SU-DHL-6 (cell line): Measurements from ENCODE around the gene EMC7.
"Not testable (repeated sequence)": the region's sequence is repeated elsewhere in the genome, so short reads cannot be mapped to it uniquely, and the experiment has no call there.

Experiments used
- H2AFZ ChIP-seq: fragments of 200-600 bp; sonication (generic); 2 replicates; pipeline ENCODE4 v1.6.1; 2014; ENCODE audit warnings: low read depth, mild to moderate bottlenecking, moderate library complexity, mixed read lengths, antibody characterized with exemption, low read length; ENCODE audit not compliant: severe bottlenecking
- H3F3A ChIP-seq: fragments of 200-600 bp; shearing (Covaris generic); 2 replicates; pipeline ENCODE4 v1.6.0; 2016; ENCODE audit warnings: antibody characterized with exemption, mild to moderate bottlenecking; ENCODE audit not compliant: insufficient read depth
- H3K27ac ChIP-seq: fragments of 200-600 bp; sonication (generic); 2 replicates; pipeline ENCODE4 v1.5.1; 2016; ENCODE audit warnings: low read depth, mild to moderate bottlenecking, low read length, moderate library complexity, mixed read lengths
- H3K27me3 ChIP-seq: fragments of 200-600 bp; sonication (generic), shearing (Covaris generic); 2 replicates; pipeline ENCODE4 v1.6.0; 2014; ENCODE audit warnings: mild to moderate bottlenecking, low read length
- H3K36me3 ChIP-seq: fragments of 200-600 bp; sonication (generic); 2 replicates; pipeline ENCODE4 v1.6.1; 2014; ENCODE audit warnings: mild to moderate bottlenecking, low read length, mixed read lengths
- H3K4me2 ChIP-seq: fragments of 300-600, 200-600 bp; shearing (Covaris generic), sonication (generic); 2 replicates; pipeline ENCODE4 v1.6.0; 2014; ENCODE audit warnings: low read length, low read depth, mild to moderate bottlenecking; ENCODE audit not compliant: poor library complexity, severe bottlenecking
- H3K4me3 ChIP-seq: fragments of 200-600 bp; sonication (generic); 2 replicates; pipeline ENCODE4 v1.5.1; 2014; ENCODE audit warnings: antibody characterized with exemption, low read length, mild to moderate bottlenecking, mixed read lengths; ENCODE audit not compliant: insufficient read depth, poor library complexity, severe bottlenecking
- H3K79me2 ChIP-seq: fragments of 200-600 bp; sonication (generic); 2 replicates; pipeline ENCODE4 v1.6.1; 2014; ENCODE audit warnings: mild to moderate bottlenecking, low read length, moderate library complexity; ENCODE audit not compliant: insufficient read depth
- H3K9ac ChIP-seq: fragments of 200-600 bp; sonication (generic); 2 replicates; pipeline ENCODE4 v1.7.0; 2014; ENCODE audit warnings: mild to moderate bottlenecking, low read length
- H3K9me2 ChIP-seq: fragments of 200-600 bp; sonication (generic); replicated peaks from 2 replicates; pipeline ENCODE4 v1.6.1; 2014; ENCODE audit warnings: low read length; ENCODE audit not compliant: insufficient read depth
- H3K9me3 ChIP-seq: fragments of 200-600 bp; sonication (generic); 2 replicates; pipeline ENCODE4 v1.6.1; 2014; ENCODE audit warnings: low read length, mixed read lengths; ENCODE audit not compliant: insufficient read depth
- H4K20me1 ChIP-seq: fragments of 200-600 bp; sonication (generic); 2 replicates; pipeline ENCODE4 v1.6.1; 2014; ENCODE audit warnings: low read depth, mild to moderate bottlenecking, antibody characterized with exemption, low read length, moderate library complexity, mixed read lengths
- EZH2phosphoT487 ChIP-seq: fragments of 200-600 bp; sonication (generic), shearing (Covaris generic); conservative IDR thresholded peaks from 2 replicates; pipeline ENCODE4 v1.6.1; 2018; ENCODE audit warnings: mild to moderate bottlenecking, antibody characterized with exemption, low read length, moderate library complexity, mixed read lengths
- TF ChIP-seq, protein P1 (sequence below): fragments of 200-600 bp; sonication (generic); IDR thresholded peaks from one replicate; pipeline ENCODE4 v1.5.1; 2017; ENCODE audit warnings: antibody characterized with exemption, mild to moderate bottlenecking, low read length, moderate library complexity; ENCODE audit not compliant: insufficient read depth, poor library complexity, severe bottlenecking

Gene EMC7

DNA sequence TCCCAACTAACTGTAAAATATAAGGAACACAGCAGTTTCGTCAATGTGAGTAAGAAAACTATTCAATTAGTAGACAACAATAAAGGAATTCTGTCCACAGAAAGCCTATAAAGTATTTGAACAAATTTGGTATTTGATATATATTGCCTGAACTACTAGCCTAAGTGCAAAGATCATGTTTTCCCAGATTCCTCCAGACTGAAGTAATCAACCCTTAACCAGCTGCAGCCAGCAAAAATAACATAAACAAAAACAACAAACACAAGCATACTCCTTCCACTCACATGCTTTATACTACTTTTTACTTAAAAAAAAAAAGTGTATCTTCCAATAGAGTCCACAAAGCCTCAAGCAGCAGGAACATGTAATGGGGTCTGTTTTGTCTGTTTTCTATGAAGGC is 24.3 kb upstream of the EMC7 start:
- no peaks in the 10 kb centered on the region for H3K27me3 ChIP-seq
- no peak overlapping the region for H3K4me3 ChIP-seq
- TF ChIP-seq, protein P1, sequence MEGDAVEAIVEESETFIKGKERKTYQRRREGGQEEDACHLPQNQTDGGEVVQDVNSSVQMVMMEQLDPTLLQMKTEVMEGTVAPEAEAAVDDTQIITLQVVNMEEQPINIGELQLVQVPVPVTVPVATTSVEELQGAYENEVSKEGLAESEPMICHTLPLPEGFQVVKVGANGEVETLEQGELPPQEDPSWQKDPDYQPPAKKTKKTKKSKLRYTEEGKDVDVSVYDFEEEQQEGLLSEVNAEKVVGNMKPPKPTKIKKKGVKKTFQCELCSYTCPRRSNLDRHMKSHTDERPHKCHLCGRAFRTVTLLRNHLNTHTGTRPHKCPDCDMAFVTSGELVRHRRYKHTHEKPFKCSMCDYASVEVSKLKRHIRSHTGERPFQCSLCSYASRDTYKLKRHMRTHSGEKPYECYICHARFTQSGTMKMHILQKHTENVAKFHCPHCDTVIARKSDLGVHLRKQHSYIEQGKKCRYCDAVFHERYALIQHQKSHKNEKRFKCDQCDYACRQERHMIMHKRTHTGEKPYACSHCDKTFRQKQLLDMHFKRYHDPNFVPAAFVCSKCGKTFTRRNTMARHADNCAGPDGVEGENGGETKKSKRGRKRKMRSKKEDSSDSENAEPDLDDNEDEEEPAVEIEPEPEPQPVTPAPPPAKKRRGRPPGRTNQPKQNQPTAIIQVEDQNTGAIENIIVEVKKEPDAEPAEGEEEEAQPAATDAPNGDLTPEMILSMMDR: no peak
- TF ChIP-seq EZH2phosphoT487: no peak
- no peaks in the 10 kb centered on the region for H4K20me1 ChIP-seq
- H2AFZ ChIP-seq: no peak overlapping the region
- no peak overlapping the region for H3K4me2 ChIP-seq
- H3K9me3 ChIP-seq: no peaks in the 10 kb centered on the region
- no peaks in the 10 kb centered on the region for H3K79me2 ChIP-seq
- H3K9ac ChIP-seq: no peak overlapping the region
- no peaks in the 10 kb centered on the region for H3K9me2 ChIP-seq
- H3K27ac ChIP-seq: no peak overlapping the region
- no peaks in the 10 kb centered on the region for H3K36me3 ChIP-seq
- no peaks in the 10 kb centered on the region for H3F3A ChIP-seq

DNA sequence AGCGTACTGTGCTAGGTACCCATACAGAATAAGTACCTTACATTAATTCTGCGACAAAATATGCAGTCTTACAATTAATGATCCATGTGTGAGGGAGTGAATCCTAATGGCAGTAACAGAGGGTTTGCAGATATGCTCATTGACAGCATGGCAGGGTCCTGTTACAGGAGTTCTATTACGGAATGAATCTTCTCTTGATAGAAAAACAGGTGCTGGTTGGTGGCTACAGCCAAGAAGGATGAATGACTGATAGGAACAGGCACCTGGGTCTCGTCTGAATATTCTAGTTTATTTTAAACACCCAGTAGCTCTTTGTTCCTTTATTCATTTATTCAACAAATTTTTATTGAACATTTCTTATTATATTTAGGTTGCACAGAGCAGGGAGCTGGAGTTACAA is 23.0 kb upstream of the EMC7 start:
- no peak overlapping the region for H3K27ac ChIP-seq
- H3K4me3 ChIP-seq: no peak overlapping the region
- H3K4me2 ChIP-seq: no peak overlapping the region
- no peaks in the 10 kb centered on the region for H3K36me3 ChIP-seq
- no peak overlapping the region for H3K9ac ChIP-seq
- H3K79me2 ChIP-seq: no peaks in the 10 kb centered on the region
- no peaks in the 10 kb centered on the region for H3K9me3 ChIP-seq
- no peak for TF ChIP-seq EZH2phosphoT487
- TF ChIP-seq, protein P1: no peak
- no peaks in the 10 kb centered on the region for H4K20me1 ChIP-seq
- H3F3A ChIP-seq: no peaks in the 10 kb centered on the region
- no peaks in the 10 kb centered on the region for H3K9me2 ChIP-seq
- H2AFZ ChIP-seq: no peak overlapping the region
- H3K27me3 ChIP-seq: no peaks in the 10 kb centered on the region

DNA sequence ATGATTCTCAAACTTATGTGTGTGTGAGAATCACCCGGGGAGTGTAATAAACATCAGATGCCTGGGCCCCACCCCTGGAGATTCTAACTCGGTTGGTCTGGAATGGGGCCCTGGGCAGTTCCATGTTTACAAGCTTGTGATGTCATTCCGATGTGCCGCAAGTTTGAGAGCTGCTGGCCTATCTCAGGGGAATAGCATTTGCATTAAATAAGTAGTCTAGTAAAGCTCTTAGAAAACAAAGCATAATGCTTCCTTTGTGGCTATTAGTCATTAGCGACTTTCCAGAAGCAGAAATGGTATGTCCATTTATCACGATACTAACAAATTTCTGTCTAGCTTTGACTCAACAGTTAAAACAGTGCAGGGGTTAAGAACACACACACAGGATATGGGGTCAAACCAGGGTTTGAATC is 21.1 kb upstream of the EMC7 start:
- Histone ChIP-seq H4K20me1 (no peaks in the 10 kb centered on the region), H3F3A (no peaks in the 10 kb centered on the region)

DNA sequence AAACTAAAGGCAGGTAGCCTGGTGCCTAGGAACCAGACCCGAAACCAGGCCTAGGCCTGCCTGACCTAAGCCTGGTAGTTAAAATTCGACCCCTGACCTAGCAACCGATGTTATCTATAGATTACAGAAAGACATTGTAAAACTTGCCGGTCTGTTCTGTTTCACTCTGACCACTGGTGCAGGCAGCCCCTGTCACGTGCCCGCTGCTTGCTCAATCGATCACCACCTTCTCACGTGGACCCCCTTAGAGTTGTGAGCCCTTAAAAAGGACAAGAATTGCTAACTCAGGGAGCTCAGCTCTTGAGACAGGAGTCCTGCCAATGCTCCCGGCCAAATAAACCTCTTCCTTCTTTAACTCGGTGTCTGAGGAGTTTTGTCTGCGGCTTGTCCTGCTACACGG is 20.1 kb upstream of the EMC7 start:
- not testable (repeated sequence) for H3K4me2 ChIP-seq, H3K36me3 ChIP-seq, H4K20me1 ChIP-seq, H3F3A ChIP-seq, H3K27ac ChIP-seq, H3K79me2 ChIP-seq, H3K4me3 ChIP-seq, H2AFZ ChIP-seq, H3K27me3 ChIP-seq, H3K9ac ChIP-seq, H3K9me2 ChIP-seq, H3K9me3 ChIP-seq

More for the DNA sequence above, 21.1 kb upstream of the EMC7 start:
- Histone ChIP-seq H3K4me3 (no peak overlapping the region), H3K27ac (no peak overlapping the region), H3K79me2 (no peaks in the 10 kb centered on the region), H3K9me3 (no peaks in the 10 kb centered on the region), H3K4me2 (no peak overlapping the region), H3K36me3 (no peaks in the 10 kb centered on the region), H3K9ac (no peak overlapping the region), H2AFZ (no peak overlapping the region), H3K9me2 (no peaks in the 10 kb centered on the region), H3K27me3 (no peaks in the 10 kb centered on the region)
- TF ChIP-seq EZH2phosphoT487: no peak
- TF ChIP-seq, protein P1: no peak

DNA sequence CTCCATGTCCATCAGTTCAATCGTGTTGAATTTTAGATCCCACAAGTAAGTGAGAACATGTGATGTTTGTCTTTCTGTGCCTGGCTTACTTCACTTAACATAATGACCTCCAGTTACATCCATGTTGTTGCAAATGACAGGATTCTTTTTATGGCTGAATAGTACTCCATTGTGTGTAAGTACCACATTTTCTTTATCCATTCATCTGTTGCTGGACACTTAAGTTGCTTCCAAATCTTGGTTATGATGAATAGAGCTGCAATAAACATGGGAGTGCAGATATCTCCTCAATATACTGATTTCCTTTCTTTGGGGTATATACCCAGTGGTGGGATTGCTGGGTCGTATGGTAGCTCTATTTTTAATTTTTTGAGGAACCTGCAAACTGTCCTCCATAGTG is 18.8 kb upstream of the EMC7 start:
- H3K9ac ChIP-seq, H3K4me2 ChIP-seq, H3K27me3 ChIP-seq, H4K20me1 ChIP-seq, H2AFZ ChIP-seq, H3K36me3 ChIP-seq, H3K4me3 ChIP-seq, H3F3A ChIP-seq, H3K27ac ChIP-seq, H3K9me2 ChIP-seq, H3K9me3 ChIP-seq, H3K79me2 ChIP-seq: not testable (repeated sequence)
